NCI-H2196 (cell line): ENCODE results near the gene TMEM117.

ENCODE experiments used
- DNase-seq: peaks from one replicate; lab custom pipeline; 2025; ENCODE audit not compliant: unreplicated experiment; lab: John Stamatoyannopoulos, UW

The TMEM117 gene

GRCh38 chr12:43951286-43951685 is 115.4 kb downstream of the TMEM117 start:
- DNase-seq, result no peak

GRCh38 chr12:43957732-43958372 is 122.0 kb downstream of the TMEM117 start:
- peak; percentile 35 for DNase-seq

GRCh38 chr12:43964033-43964432 is 128.2 kb downstream of the TMEM117 start:
- DNase-seq, result no peak

GRCh38 chr12:43964961-43965360 is 129.1 kb downstream of the TMEM117 start:
- no peak for DNase-seq

- no peak for DNase-seq
These were observed 130.0 kb downstream of the TMEM117 start for GRCh38 chr12:43965899-43966298.

GRCh38 chr12:43968736-43969135 is 132.9 kb downstream of the TMEM117 start:
- no peak for DNase-seq

- no peak for DNase-seq
These were observed 134.0 kb downstream of the TMEM117 start for GRCh38 chr12:43969882-43970281.

GRCh38 chr12:43973385-43973784 is 137.5 kb downstream of the TMEM117 start:
- no peak for DNase-seq

GRCh38 chr12:43973993-43974392 is 138.1 kb downstream of the TMEM117 start:
- no peak for DNase-seq

- no peak for DNase-seq
These were observed 140.1 kb downstream of the TMEM117 start for GRCh38 chr12:43976027-43976426.

- no peak for DNase-seq
These were observed 142.7 kb downstream of the TMEM117 start for GRCh38 chr12:43978556-43978955.

GRCh38 chr12:43979450-43979849 is 143.6 kb downstream of the TMEM117 start:
- no peak for DNase-seq

GRCh38 chr12:43980627-43981191 is 144.8 kb downstream of the TMEM117 start:
- no peak for DNase-seq

GRCh38 chr12:43981726-43982125 is 145.8 kb downstream of the TMEM117 start:
- DNase-seq, result no peak

- DNase-seq, result no peak
These were observed 146.7 kb downstream of the TMEM117 start for GRCh38 chr12:43982544-43982943.

- DNase-seq, result no peak
These were observed 153.1 kb downstream of the TMEM117 start for GRCh38 chr12:43988838-43989560.

GRCh38 chr12:43992856-43993255 is 157.0 kb downstream of the TMEM117 start:
- no peak for DNase-seq

GRCh38 chr12:44000309-44000952 is 164.6 kb downstream of the TMEM117 start:
- peak; percentile 39 for DNase-seq

GRCh38 chr12:44002607-44003006 is 166.7 kb downstream of the TMEM117 start:
- DNase-seq, result no peak

- DNase-seq, result no peak
These were observed 167.8 kb downstream of the TMEM117 start for GRCh38 chr12:44003721-44004120.

GRCh38 chr12:44015333-44015941 is 179.6 kb downstream of the TMEM117 start:
- DNase-seq, result peak; percentile 51
